H1 (cell line): Measurements from ENCODE around the gene LBHD1.

Source experiments
- BCL11A ChIP-seq, 2 experiments: IDR thresholded peaks; one replicate each; pipeline ENCODE4 v1.6.1; 2011; ENCODE audit warnings: low read depth in 2 of 2, low read length in 2 of 2, mild to moderate bottlenecking in 2 of 2
- CREB1 ChIP-seq: IDR thresholded peaks from 2 replicates; pipeline ENCODE4 v1.6.1; 2012; ENCODE audit warnings: inconsistent platforms
- CTCF ChIP-seq, 3 experiments: IDR thresholded peaks; 1 replicate in 2 of 3; 2 replicates in 1 of 3; pipeline versions ENCODE4 v1.5.1 to v1.6.1; 2011; ENCODE audit warnings: low read length in 3 of 3, mild to moderate bottlenecking in 3 of 3, inconsistent platforms in 2 of 3, low read depth in 1 of 3, moderate library complexity in 1 of 3; ENCODE audit not compliant: insufficient read depth in 1 of 3; ENCODE audit errors: control extremely low read depth in 1 of 3
- EP300 ChIP-seq, 2 experiments: IDR thresholded peaks; 1 replicate in 1 of 2; 2 replicates in 1 of 2; pipeline ENCODE4 v1.6.1; 2011 to 2012; ENCODE audit warnings: low read depth in 2 of 2, low read length in 2 of 2, mild to moderate bottlenecking in 2 of 2, borderline replicate concordance in 1 of 2, inconsistent platforms in 1 of 2, moderate library complexity in 1 of 2
- EZH2 ChIP-seq: fragments of 200-600 bp; sonication (generic); IDR thresholded peaks from 2 replicates; pipeline ENCODE4 v1.7.1; 2012; ENCODE audit warnings: low read depth, mild to moderate bottlenecking, moderate library complexity, low read length, inconsistent platforms; ENCODE audit not compliant: severe bottlenecking
- SUZ12 ChIP-seq: fragments of 200-600 bp; sonication (generic); IDR thresholded peaks from 2 replicates; pipeline ENCODE4 v1.6.1; 2012; ENCODE audit warnings: mild to moderate bottlenecking, inconsistent platforms, low read length, moderate library complexity, mixed read lengths

GRCh38 chr11:62664405-62665074 lies 7.5 kb downstream of the LBHD1 start:
- TF ChIP-seq BCL11A (IDR thresholded peaks at IDR 0.05; ENCODE audit: low read depth in 2 of 2, low read length in 2 of 2), result no peak
- no peak for TF ChIP-seq CREB1
- no peak for TF ChIP-seq CTCF (IDR thresholded peaks at IDR 0.05; ENCODE audit: control extremely low read depth in 1 of 3, insufficient read depth in 1 of 3, low read depth in 1 of 3, low read length in 3 of 3)
- TF ChIP-seq EZH2, result no peak
- no peak for TF ChIP-seq SUZ12
- TF ChIP-seq EP300 (IDR thresholded peaks at IDR 0.05; ENCODE audit: borderline replicate concordance in 1 of 2, low read depth in 2 of 2, low read length in 2 of 2), result no peak
